KOPT-K1 (cell line): ENCODE results near the gene GRIK5.
"Not testable (repeated sequence)": the region's sequence is repeated elsewhere in the genome, so short reads cannot be mapped to it uniquely, and the experiment has no call there.

Experiments
- H3K27ac ChIP-seq: fragments of 200-600 bp; sonication (generic); 2 replicates; pipeline ENCODE4 v1.5.1; 2016; ENCODE audit warnings: antibody characterized with exemption, mild to moderate bottlenecking, low read depth, low read length; ENCODE audit not compliant: poor library complexity, severe bottlenecking
- H3K36me3 ChIP-seq: fragments of 200-600 bp; sonication (generic); 2 replicates; pipeline ENCODE4 v1.5.1; 2017; ENCODE audit warnings: antibody characterized with exemption, mild to moderate bottlenecking, low read length, moderate library complexity; ENCODE audit not compliant: insufficient read depth
- H3K9me3 ChIP-seq: fragments of 200-600 bp; sonication (generic); 2 replicates; pipeline ENCODE4 v1.5.1; 2017; ENCODE audit warnings: antibody characterized with exemption, low read length, mild to moderate bottlenecking; ENCODE audit not compliant: insufficient read depth, poor library complexity, severe bottlenecking

Gene GRIK5

GRCh38 chr19:42030645-42031440, 39.2 kb downstream of the GRIK5 start:
- Histone ChIP-seq H3K27ac (no peak overlapping the region), H3K9me3 (no peaks in the 10 kb centered on the region), H3K36me3 (no peaks in the 10 kb centered on the region)

- Histone ChIP-seq H3K9me3 (no peaks in the 10 kb centered on the region), H3K36me3 (no peaks in the 10 kb centered on the region), H3K27ac (no peak overlapping the region)
Observed at GRCh38 chr19:42028304-42029216, 41.4 kb downstream of the GRIK5 start.

- Histone ChIP-seq H3K36me3 (no peaks in the 10 kb centered on the region), H3K9me3 (no peaks in the 10 kb centered on the region), H3K27ac (no peak overlapping the region)
Observed at GRCh38 chr19:42024622-42025111, 45.3 kb downstream of the GRIK5 start.

- H3K9me3 ChIP-seq = no peaks in the 10 kb centered on the region
- no peak overlapping the region for H3K27ac ChIP-seq
- no peaks in the 10 kb centered on the region for H3K36me3 ChIP-seq
Observed at GRCh38 chr19:42023943-42024260, 46.1 kb downstream of the GRIK5 start.

GRCh38 chr19:42023121-42023942, 46.7 kb downstream of the GRIK5 start:
- Histone ChIP-seq H3K36me3 (no peaks in the 10 kb centered on the region), H3K9me3 (no peaks in the 10 kb centered on the region), H3K27ac (no peak overlapping the region)

- no peaks in the 10 kb centered on the region for H3K9me3 ChIP-seq
- no peaks in the 10 kb centered on the region for H3K36me3 ChIP-seq
- no peak overlapping the region for H3K27ac ChIP-seq
Observed at GRCh38 chr19:42022616-42023015, 47.4 kb downstream of the GRIK5 start.

- Histone ChIP-seq H3K27ac (no peak overlapping the region), H3K36me3 (no peaks in the 10 kb centered on the region), H3K9me3 (no peaks in the 10 kb centered on the region)
Observed at GRCh38 chr19:42021185-42021584, 48.8 kb downstream of the GRIK5 start.

- Histone ChIP-seq H3K36me3 (no peaks in the 10 kb centered on the region), H3K27ac (no peak overlapping the region), H3K9me3 (no peaks in the 10 kb centered on the region)
Observed at GRCh38 chr19:42018503-42019193, 51.4 kb downstream of the GRIK5 start.

GRCh38 chr19:42017040-42017439, 53.0 kb downstream of the GRIK5 start:
- Histone ChIP-seq H3K9me3 (no peaks in the 10 kb centered on the region), H3K27ac (no peak overlapping the region), H3K36me3 (no peaks in the 10 kb centered on the region)

GRCh38 chr19:42012747-42013146, 57.3 kb downstream of the GRIK5 start:
- H3K27ac ChIP-seq, H3K36me3 ChIP-seq, H3K9me3 ChIP-seq: not testable (repeated sequence)

- no peaks in the 10 kb centered on the region for H3K36me3 ChIP-seq
Observed at GRCh38 chr19:42010245-42011126, 59.5 kb downstream of the GRIK5 start.

GRCh38 chr19:42006569-42006968, 63.4 kb downstream of the GRIK5 start:
- Histone ChIP-seq H3K36me3 (no peaks in the 10 kb centered on the region), H3K9me3 (no peaks in the 10 kb centered on the region), H3K27ac (no peak overlapping the region)

More at GRCh38 chr19:42010245-42011126, 59.5 kb downstream of the GRIK5 start:
- H3K27ac ChIP-seq = no peak overlapping the region
- no peaks in the 10 kb centered on the region for H3K9me3 ChIP-seq

- H3K9me3 ChIP-seq = no peaks in the 10 kb centered on the region
- no peak overlapping the region for H3K27ac ChIP-seq
- no peaks in the 10 kb centered on the region for H3K36me3 ChIP-seq
Observed at GRCh38 chr19:42005504-42005903, 64.5 kb downstream of the GRIK5 start.
